ENCODE data around the gene C2orf92.
"Not testable (repeated sequence)": the region's sequence is repeated elsewhere in the genome, so short reads cannot be mapped to it uniquely, and the experiment has no call there.

Gene C2orf92

GRCh38 chr2:97660044-97660774 is 9.3 kb upstream of the C2orf92 start:
- DNase-seq (ENCODE audit: low read depth in 2 of 2, low spot score in 1 of 2) = no peak

GRCh38 chr2:97660775-97661389 is 8.6 kb upstream of the C2orf92 start:
- DNase-seq (ENCODE audit: low read depth in 2 of 2, low spot score in 1 of 2) = no peak

- no peak for DNase-seq (ENCODE audit: low read depth in 2 of 2, low spot score in 1 of 2)
Observed at GRCh38 chr2:97661927-97662326, 7.6 kb upstream of the C2orf92 start.

- DNase-seq (ENCODE audit: low read depth in 2 of 2, low spot score in 1 of 2) = no peak
Observed at GRCh38 chr2:97662386-97662894, 7.1 kb upstream of the C2orf92 start.

GRCh38 chr2:97662895-97663625 is 6.5 kb upstream of the C2orf92 start:
- peak; percentile 49 to 68 for DNase-seq (ENCODE audit: low read depth in 2 of 2, low spot score in 1 of 2)

GRCh38 chr2:97663626-97663961 is 5.9 kb upstream of the C2orf92 start:
- no peak for DNase-seq (ENCODE audit: low read depth in 2 of 2, low spot score in 1 of 2)

GRCh38 chr2:97663962-97664635 is 5.4 kb upstream of the C2orf92 start, which contains the start of gene ACTR1B:
TSS of gene ACTR1B (minus strand) at chr2:97664044. CDS start at chr2:97663890, 154 bp downstream.
- DNase-seq (ENCODE audit: low read depth in 2 of 2, low spot score in 1 of 2) = peak; percentile 94 to 97

GRCh38 chr2:97664636-97664970 is 4.9 kb upstream of the C2orf92 start:
- no peak for DNase-seq (ENCODE audit: low read depth in 2 of 2, low spot score in 1 of 2)

- DNase-seq (ENCODE audit: low read depth in 2 of 2, low spot score in 1 of 2) = no peak
Observed at GRCh38 chr2:97670471-97670870, 958 bp downstream of the C2orf92 start.

- no peak for DNase-seq (ENCODE audit: low read depth in 2 of 2, low spot score in 1 of 2)
Observed at GRCh38 chr2:97671526-97671925, 2.0 kb downstream of the C2orf92 start.

GRCh38 chr2:97672606-97673140 is 3.2 kb downstream of the C2orf92 start:
- DNase-seq (ENCODE audit: low read depth in 2 of 2, low spot score in 1 of 2) = not testable (repeated sequence)

GRCh38 chr2:97673182-97673914 is 3.8 kb downstream of the C2orf92 start:
- no peak for DNase-seq (ENCODE audit: low read depth in 2 of 2, low spot score in 1 of 2)

GRCh38 chr2:97673915-97674283 is 4.4 kb downstream of the C2orf92 start:
- no peak for DNase-seq (ENCODE audit: low read depth in 2 of 2, low spot score in 1 of 2)

- no peak for DNase-seq (ENCODE audit: low read depth in 2 of 2, low spot score in 1 of 2)
Observed at GRCh38 chr2:97675430-97676113, 6.1 kb downstream of the C2orf92 start.

GRCh38 chr2:97676620-97677019 is 7.1 kb downstream of the C2orf92 start:
- DNase-seq (ENCODE audit: low read depth in 2 of 2, low spot score in 1 of 2) = no peak

GRCh38 chr2:97677480-97677879 is 8.0 kb downstream of the C2orf92 start:
- DNase-seq (ENCODE audit: low read depth in 2 of 2, low spot score in 1 of 2) = no peak

GRCh38 chr2:97678298-97678697 is 8.8 kb downstream of the C2orf92 start:
- no peak for DNase-seq (ENCODE audit: low read depth in 2 of 2, low spot score in 1 of 2)

GRCh38 chr2:97687235-97687634 is 17.7 kb downstream of the C2orf92 start:
- DNase-seq (ENCODE audit: low read depth in 2 of 2, low spot score in 1 of 2) = not testable (repeated sequence)

- DNase-seq (ENCODE audit: low read depth in 2 of 2, low spot score in 1 of 2) = no peak
Observed at GRCh38 chr2:97688062-97688827, 18.7 kb downstream of the C2orf92 start.

Measured in stimulated activated CD8-positive, alpha-beta memory T cell treated with anti-CD3 and anti-CD28 coated beads, Interleukin-4, amount 100 ng/mL, for 4 hours (primary cell).